Measurements from ENCODE around the gene RAD51C. TPM values are rescaled to one million over a fixed set of nuclear protein-coding genes. Genes with fewer than 3 reads are reported as not detected.
"Not testable (repeated sequence)": the region's sequence is repeated elsewhere in the genome, so short reads cannot be mapped to it uniquely, and the experiment has no call there.

RAD51C gene
- total and polyA plus RNA-seq, 10 of the 15 experiments (the other 5 are each of a cell fraction or from before 2014, with no cell fraction given): 59.6 to 267 (median 106) TPM

DNA sequence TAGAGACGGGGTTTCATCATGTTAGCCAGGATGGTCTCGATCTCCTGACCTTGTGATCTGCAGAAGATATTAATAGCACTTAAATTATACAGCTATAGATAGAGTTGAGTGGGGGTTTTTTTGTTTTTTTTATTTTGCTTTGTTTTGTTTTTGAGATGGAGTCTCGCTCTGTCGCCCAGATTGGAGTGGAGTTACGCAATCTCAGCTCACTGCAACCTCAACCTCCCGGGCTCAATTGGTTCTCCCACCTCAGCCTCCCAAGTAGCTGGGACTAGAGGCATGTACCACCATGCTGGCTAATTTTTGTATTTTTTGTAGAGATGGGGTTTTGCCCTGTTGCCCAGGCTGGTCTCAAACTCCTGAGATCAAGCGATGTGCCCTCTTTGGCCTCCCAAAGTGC lies 2.4 kb upstream of the RAD51C start:
- H3K9me3 ChIP-seq (replicated peaks; ENCODE audit: control insufficient read depth, insufficient read depth, low read length); BruUV-seq (replicated peaks); H4K20me1 ChIP-seq (ENCODE audit: control insufficient read depth, insufficient read depth); DNase-seq (ENCODE audit: low read depth, low spot score); intact Hi-C loops (cut with micrococcal nuclease; ENCODE audit: unreplicated experiment); H3K4me2 ChIP-seq (ENCODE audit: control insufficient read depth, insufficient read depth); H3K4me3 ChIP-seq; H3K9ac ChIP-seq (ENCODE audit: control insufficient read depth, insufficient read depth, low read length); H2AFZ ChIP-seq (ENCODE audit: control insufficient read depth, low read depth, low read length); FAIRE-seq; H3K27me3 ChIP-seq (replicated peaks in 1 of 2; ENCODE audit: control insufficient read depth in 2 of 2, insufficient read depth in 2 of 2, low read length in 1 of 2); in situ Hi-C loops (cut with MboI); H3K4me1 ChIP-seq (ENCODE audit: control insufficient read depth, insufficient read depth, low read length); H3K27ac ChIP-seq (ENCODE audit: control insufficient read depth, insufficient read depth); H3K36me3 ChIP-seq (ENCODE audit: control insufficient read depth in 2 of 2, insufficient read depth in 2 of 2, low read length in 1 of 2); ATAC-seq: not testable (repeated sequence)
- peaks cover 27% of the 10 kb centered on the region for H3K79me2 ChIP-seq (ENCODE audit: control insufficient read depth, insufficient read depth, low read length)
- 98% methylated on average over 7 of the region's 7 CpGs for WGBS (ENCODE audit: insufficient coverage, insufficient replicate concordance, low lambda C conversion rate, missing lambda C conversion rate)
- CTCF ChIA-PET: interaction anchor here (0.6 to 1.4 kb wide), 3 partner anchors 10 to 111 kb away, joined by 3 read pairs; no protein-coding TSS in a partner anchor
- RAD21 ChIA-PET (ENCODE audit: unreplicated experiment): interaction anchor here (1.3 kb wide), 1 partner anchor 58 kb away, joined by 5 read pairs; no protein-coding TSS in a partner anchor
- SMC1A ChIA-PET (ENCODE audit: uncharacterized antibody, unreplicated experiment): interaction anchor here (0.7 to 1.0 kb wide), 3 partner anchors 10 to 19 kb away, joined by 3 to 5 read pairs (median 3); no protein-coding TSS in a partner anchor
- POLR2A ChIA-PET: interaction anchor here (0.7 to 1.7 kb wide), 4 partner anchors 8 to 59 kb away, joined by 3 to 12 read pairs (median 5); no protein-coding TSS in a partner anchor

- peaks cover 38% of the 10 kb centered on the region for H3K79me2 ChIP-seq (ENCODE audit: control insufficient read depth, insufficient read depth, low read length)
Observed at GRCh38 chr17:58691701-58692238, 632 bp upstream of the RAD51C start, which contains the start of gene TEX14. TSS of gene TEX14 (minus strand) at chr17:58692045. CDS start at chr17:58652001, 40,044 bp downstream.

More at GRCh38 chr17:58691701-58692238, 632 bp upstream of the RAD51C start, which contains the start of gene TEX14:
- H3K9me3 ChIP-seq (replicated peaks; ENCODE audit: control insufficient read depth, insufficient read depth, low read length): no peaks in the 10 kb centered on the region; the same call in 2 of the 3 replicates
- H3K9ac ChIP-seq (ENCODE audit: control insufficient read depth, insufficient read depth, low read length): peak within 1 kb of the TSS; percentile 87
- H3K36me3 ChIP-seq (ENCODE audit: control insufficient read depth in 2 of 2, insufficient read depth in 2 of 2, low read length in 1 of 2): no peaks in the 10 kb centered on the region; a peak in 1 of 4 replicates
- no peaks in the 10 kb centered on the region for H4K20me1 ChIP-seq (ENCODE audit: control insufficient read depth, insufficient read depth)
- BruUV-seq (replicated peaks): no TSS peak
- ChIA-PET CTCF (interaction anchor here (1.8 to 2.0 kb wide), 2 partner anchors 19 to 173 kb away, joined by 7 to 8 read pairs; no protein-coding TSS in a partner anchor), SMC1A (ENCODE audit: uncharacterized antibody, unreplicated experiment) (interaction anchor here (0.7 to 3.2 kb wide), 5 partner anchors 12 to 107 kb away, joined by 3 to 17 read pairs (median 4); no protein-coding TSS in a partner anchor), POLR2A (interaction anchor here (0.5 to 2.5 kb wide), 6 partner anchors 11 to 248 kb away, joined by 3 to 24 read pairs (median 4); no protein-coding TSS in a partner anchor), RAD21 (ENCODE audit: unreplicated experiment) (interaction anchor here (1.1 to 2.7 kb wide), 3 partner anchors 10 to 19 kb away, joined by 3 to 13 read pairs (median 6); no protein-coding TSS in a partner anchor)
- H2AFZ ChIP-seq (ENCODE audit: control insufficient read depth, low read depth, low read length): peak within 1 kb of the TSS; percentile 94
- no peaks in the 10 kb centered on the region for H3K27me3 ChIP-seq (replicated peaks in 1 of 2; ENCODE audit: control insufficient read depth in 2 of 2, insufficient read depth in 2 of 2, low read length in 1 of 2)
- H3K4me2 ChIP-seq (ENCODE audit: control insufficient read depth, insufficient read depth): peak within 1 kb of the TSS; percentile 77
- WGBS (ENCODE audit: insufficient coverage, insufficient replicate concordance, low lambda C conversion rate, missing lambda C conversion rate): 90% methylated on average over 16 of the region's 19 CpGs
- intact Hi-C loops (cut with micrococcal nuclease; ENCODE audit: unreplicated experiment) (no loop called here), in situ Hi-C loops (cut with MboI) (no loop called here)
- H3K4me1 ChIP-seq (ENCODE audit: control insufficient read depth, insufficient read depth, low read length): no peaks in the 10 kb centered on the region; the same call in none of the 2 replicates
- DNase-seq (ENCODE audit: low read depth, low spot score) (no peak), FAIRE-seq (no peak), ATAC-seq (no peak)
- peak within 1 kb of the TSS; percentile 66 for H3K4me3 ChIP-seq
- no peak for TF ChIP-seq PAX8 (IDR thresholded peaks at IDR 0.05)
- peak within 1 kb of the TSS; percentile 96 for H3K27ac ChIP-seq (ENCODE audit: control insufficient read depth, insufficient read depth)

Data from GM12878 (cell line).